H1 (cell line): ENCODE results near the gene ADGRL3. TPM values are rescaled to one million over a fixed set of nuclear protein-coding genes. Genes with fewer than 3 reads are reported as not detected.
A peak's percentile ranks its signal among the peaks of the same experiment; 100 is the strongest.
"Not testable (repeated sequence)": the region's sequence is repeated elsewhere in the genome, so short reads cannot be mapped to it uniquely, and the experiment has no call there.

Source experiments
- CTCF ChIA-PET: fragments of 300-600 bp; sonication (Branson Sonifier 250); formaldehyde crosslinking; loops from one replicate; lab custom pipeline; 2021; ENCODE audit not compliant: partially characterized antibody; lab: Charles Lee
- POLR2A ChIA-PET: fragments of 300-600 bp; sonication (Branson Sonifier 250); formaldehyde crosslinking; loops from one replicate; lab custom pipeline; 2021; ENCODE audit warnings: inconsistent platforms; ENCODE audit not compliant: partially characterized antibody; lab: Charles Lee
- DNase-seq, 2 experiments: peaks; one replicate each; pipeline versions ENCODE4 v3.0.0 to v3.0.0-alpha.2; 2010 to 2022; ENCODE audit warnings: low spot score in 2 of 2, low read depth in 1 of 2, mixed read lengths in 1 of 2
- FAIRE-seq: peaks from 2 replicates; lab custom pipeline; 2011; peaks lifted over from hg19 to GRCh38; lab: Jason Lieb, UNC
- H2AFZ ChIP-seq: 2 replicates; pipeline ENCODE4 v1.8.1; 2012; ENCODE audit warnings: low read length, inconsistent platforms
- H2AK5ac ChIP-seq: 2 replicates; pipeline ENCODE4 v1.6.1; 2013; ENCODE audit warnings: low read depth, low read length
- H2BK120ac ChIP-seq: replicated peaks from 2 replicates; pipeline ENCODE3; 2013; ENCODE audit warnings: low read depth, low read length, inconsistent platforms
- H2BK12ac ChIP-seq: 2 replicates; pipeline ENCODE4 v1.6.1; 2013; ENCODE audit warnings: low read depth, low read length
- H2BK15ac ChIP-seq: 2 replicates; pipeline ENCODE4 v1.6.1; 2013; ENCODE audit warnings: low read length
- H2BK20ac ChIP-seq: 2 replicates; pipeline ENCODE4 v1.6.1; 2013; ENCODE audit warnings: low read length
- H2BK5ac ChIP-seq: 2 replicates; pipeline ENCODE4 v1.6.1; 2013; ENCODE audit warnings: low read depth, low read length
- H3K14ac ChIP-seq: 2 replicates; pipeline ENCODE4 v1.6.1; 2013; ENCODE audit warnings: inconsistent platforms; ENCODE audit not compliant: insufficient read length
- H3K18ac ChIP-seq: 2 replicates; pipeline ENCODE4 v1.6.1; 2013; ENCODE audit warnings: low read length; ENCODE audit errors: extremely low read depth
- H3K23ac ChIP-seq: 2 replicates; pipeline ENCODE4 v1.6.1; 2013; ENCODE audit warnings: inconsistent platforms; ENCODE audit not compliant: insufficient read length
- H3K23me2 ChIP-seq: 2 replicates; pipeline ENCODE4 v1.6.1; 2013; ENCODE audit warnings: low read depth, low read length
- H3K27ac ChIP-seq: 2 replicates; pipeline ENCODE4 v1.6.1; 2011; ENCODE audit warnings: low read depth, low read length, inconsistent platforms
- H3K27me3 ChIP-seq, 4 experiments: replicated peaks in 1 of 4; 1 replicate in 1 of 4; 2 replicates in 3 of 4; pipeline versions ENCODE4 v1.6.1 to v1.8.1; 2011 to 2013; ENCODE audit warnings: low read length in 3 of 4, mild to moderate bottlenecking in 3 of 4, inconsistent platforms in 2 of 4, mixed read lengths in 2 of 4, moderate library complexity in 1 of 4; ENCODE audit not compliant: control insufficient read depth in 3 of 4, insufficient read depth in 3 of 4; ENCODE audit errors: extremely low read depth in 1 of 4
- H3K36me3 ChIP-seq, 4 experiments: 2 replicates each; pipeline versions ENCODE4 v1.6.1 to v1.8.1; 2011 to 2013; ENCODE audit warnings: mild to moderate bottlenecking in 4 of 4, low read length in 3 of 4, moderate library complexity in 2 of 4, control low read depth in 1 of 4, inconsistent platforms in 1 of 4; ENCODE audit not compliant: insufficient read depth in 4 of 4, control insufficient read depth in 2 of 4
- H3K4ac ChIP-seq: replicated peaks from 2 replicates; pipeline ENCODE3; 2013; ENCODE audit warnings: low read length, low read depth, mixed read lengths, inconsistent platforms; ENCODE audit not compliant: insufficient read length
- H3K4me1 ChIP-seq, 4 experiments: replicated peaks in 1 of 4; 1 replicate in 1 of 4; 2 replicates in 3 of 4; pipeline versions ENCODE4 v1.6.1 to v1.8.1; 2011 to 2013; ENCODE audit warnings: low read length in 3 of 4, inconsistent platforms in 2 of 4, mixed read lengths in 1 of 4; ENCODE audit not compliant: insufficient read depth in 4 of 4, control insufficient read depth in 3 of 4
- H3K4me2 ChIP-seq, 2 experiments: 2 replicates each; pipeline versions ENCODE4 v1.6.1 to v1.8.1; 2011 to 2013; ENCODE audit warnings: low read depth in 2 of 2, low read length in 2 of 2, control low read depth in 1 of 2, inconsistent platforms in 1 of 2, mild to moderate bottlenecking in 1 of 2; ENCODE audit not compliant: insufficient read depth in 1 of 2
- H3K4me3 ChIP-seq, 4 experiments: fragments of 200-600, 300-600 bp in 1 of 4; sonication (generic), shearing (Covaris generic), sonication (Bioruptor Twin) in 1 of 4; 2 replicates each; pipeline versions ENCODE4 v1.5.1 to v1.8.1; 2011 to 2016; ENCODE audit warnings: low read length in 4 of 4, low read depth in 3 of 4, control low read depth in 2 of 4, inconsistent platforms in 2 of 4, mild to moderate bottlenecking in 2 of 4, mixed read lengths in 1 of 4, moderate library complexity in 1 of 4; ENCODE audit not compliant: insufficient read depth in 2 of 4; ENCODE audit errors: extremely low read depth in 1 of 4
- H3K56ac ChIP-seq: replicated peaks from 2 replicates; pipeline ENCODE3; 2013; ENCODE audit warnings: low read depth, mild to moderate bottlenecking, mixed read lengths, low read length, inconsistent platforms; ENCODE audit not compliant: insufficient read length
- H3K79me1 ChIP-seq: 2 replicates; pipeline ENCODE4 v1.6.1; 2013; ENCODE audit warnings: low read depth, low read length, control low read depth
- H3K79me2 ChIP-seq, 2 experiments: 2 replicates each; pipeline versions ENCODE4 v1.6.1 to v1.8.1; 2012 to 2013; ENCODE audit warnings: low read length in 2 of 2, mild to moderate bottlenecking in 2 of 2, inconsistent platforms in 1 of 2; ENCODE audit not compliant: insufficient read depth in 2 of 2, control insufficient read depth in 1 of 2
- H3K9ac ChIP-seq, 4 experiments: replicated peaks in 1 of 4; 1 replicate in 1 of 4; 2 replicates in 3 of 4; pipeline versions ENCODE4 v1.6.1 to v1.8.1; 2011 to 2013; ENCODE audit warnings: low read depth in 3 of 4, low read length in 3 of 4, control low read depth in 2 of 4, mild to moderate bottlenecking in 2 of 4, moderate library complexity in 2 of 4, inconsistent platforms in 1 of 4; ENCODE audit errors: extremely low read depth in 1 of 4
- H3K9me3 ChIP-seq, 2 experiments: 2 replicates each; pipeline versions ENCODE4 v1.6.1 to v1.8.1; 2012 to 2013; ENCODE audit warnings: mild to moderate bottlenecking in 2 of 2, moderate library complexity in 2 of 2, control low read depth in 1 of 2, inconsistent platforms in 1 of 2, low read depth in 1 of 2, low read length in 1 of 2, mixed read lengths in 1 of 2; ENCODE audit not compliant: insufficient read depth in 2 of 2
- H4K20me1 ChIP-seq, 2 experiments: replicated peaks in 1 of 2; 2 replicates each; pipeline versions ENCODE3 to v1.8.1; 2011 to 2013; ENCODE audit warnings: inconsistent platforms in 2 of 2, low read length in 2 of 2, mild to moderate bottlenecking in 1 of 2; ENCODE audit not compliant: insufficient read depth in 2 of 2, control insufficient read depth in 1 of 2
- H4K5ac ChIP-seq: 2 replicates; pipeline ENCODE4 v1.6.1; 2013; ENCODE audit warnings: low read length, low read depth, mixed read lengths, inconsistent platforms; ENCODE audit not compliant: insufficient read length
- H4K8ac ChIP-seq: 2 replicates; pipeline ENCODE4 v1.8.0; 2013; ENCODE audit warnings: mild to moderate bottlenecking, moderate library complexity, low read length, inconsistent platforms; ENCODE audit not compliant: insufficient read depth; ENCODE audit errors: extremely low read depth
- H4K91ac ChIP-seq: replicated peaks from 2 replicates; pipeline ENCODE3; 2013; ENCODE audit warnings: low read length, mixed read lengths, inconsistent platforms; ENCODE audit not compliant: insufficient read length
- CHD2 ChIP-seq: IDR thresholded peaks from 2 replicates; pipeline ENCODE4 v1.6.1; 2012; ENCODE audit warnings: low read length, improper control_type of control experiment
- GTF2F1 ChIP-seq: IDR thresholded peaks from 2 replicates; pipeline ENCODE4 v1.6.1; 2012; ENCODE audit warnings: low read depth, low read length, improper control_type of control experiment, borderline replicate concordance
- POLR2AphosphoS5 ChIP-seq: IDR thresholded peaks from 2 replicates; pipeline ENCODE4 v1.6.1; 2011; ENCODE audit warnings: low read depth, low read length
- WGBS, 2 experiments: shearing (Covaris generic) in 1 of 2; methylation state at CpG; one replicate each; pipeline versions ENCODE4 v1.1.6 to v1.1.7; 2013 to 2015; ENCODE audit warnings: low lambda C conversion rate in 2 of 2, mixed read lengths in 2 of 2, inconsistent platforms in 1 of 2, low coverage in 1 of 2, missing lambda C conversion rate in 1 of 2; ENCODE audit not compliant: insufficient replicate concordance in 2 of 2, insufficient coverage in 1 of 2, insufficient read length in 1 of 2; ENCODE audit errors: extremely low coverage in 1 of 2, missing lambda C conversion rate in 1 of 2; 5-methylcytosine and 5-hydroxymethylcytosine counted together
- polyA plus RNA-seq, 7 experiments: library from polyadenylated mRNA; depleted of rRNA in 3 of 7; stranded (reverse) in 5 of 7; unstranded in 2 of 7; fragments of >200 nt in 5 of 7; fragments of 200-250 nt in 2 of 7; gene quantifications; 1 replicate in 5 of 7; 2 replicates in 1 of 7; 4 replicates in 1 of 7; pipeline versions ENCODE4 v1.2.1 to v1.2.3, GENCODE V29; 2011 to 2013; ENCODE audit warnings: missing spikeins in 2 of 7, mixed read lengths in 2 of 7
- total RNA-seq: library from RNA; stranded (reverse); fragmentation: NEBNext Ultra II Directional; extraction: Animal tissue kit (Norgen Biotek cat#: 25700); gene quantifications from 2 replicates; pipeline ENCODE4 v1.2.1, GENCODE V29; 2021

ADGRL3 gene
- total and polyA plus RNA-seq, 2 of the 8 experiments (the other 6 are each of a cell fraction or from before 2014, with no cell fraction given) = 6.6 to 13.0 TPM

- H3K27ac ChIP-seq, H4K8ac ChIP-seq, H3K79me2 ChIP-seq, H2AK5ac ChIP-seq, H3K56ac ChIP-seq: not testable (repeated sequence)
- TF ChIP-seq CHD2 (peak; percentile 54), POLR2AphosphoS5 (peak; percentile 67), GTF2F1 (peak; percentile 86; the same call in 1 of the 2 replicates)
- TF ChIP-seq, all 59 proteins: peak for 3; not testable (repeated sequence) for 56
- FAIRE-seq, H3K4ac ChIP-seq, CTCF ChIA-PET, H3K14ac ChIP-seq, H3K9ac ChIP-seq, H2BK12ac ChIP-seq, H4K91ac ChIP-seq, H3K23ac ChIP-seq, H3K18ac ChIP-seq, H3K27me3 ChIP-seq, DNase-seq, H4K20me1 ChIP-seq, H2AFZ ChIP-seq, H4K5ac ChIP-seq, H3K23me2 ChIP-seq, H3K4me2 ChIP-seq, H3K4me1 ChIP-seq, H2BK15ac ChIP-seq, H3K79me1 ChIP-seq, H3K4me3 ChIP-seq, H2BK20ac ChIP-seq, H2BK120ac ChIP-seq, H2BK5ac ChIP-seq: not testable (repeated sequence)
- WGBS, 2 experiments = 87% methylated on average over 5 of the region's 5 CpGs; no CpG with 5 or more reads in 1 of the 2 experiments
- Histone ChIP-seq H3K36me3 (peaks cover 19 to 54% (median 37%) of the 10 kb centered on the region in 4 experiments), H3K9me3 (peaks cover 60 to 62% of the 10 kb centered on the region in 2 experiments)
- POLR2A ChIA-PET = interaction anchor here (0.6 to 2.0 kb wide), 4 partner anchors 16 to 952 kb away, joined by 3 to 6 read pairs (median 4); no protein-coding TSS in a partner anchor
Measured at GRCh38 chr4:61756937-61757336, 556.8 kb downstream of the ADGRL3 start.
